Natural killer cell (primary cell): ENCODE results near the gene ACBD4. TPM values are rescaled to one million over a fixed set of nuclear protein-coding genes. Genes with fewer than 3 reads are reported as not detected.

Experiments
- ATAC-seq, 3 donors: fragments of 150-1000 bp in 2 of 3; fragments of 200-7000 bp in 1 of 3; cut with Tn5 transposase; 1 replicate in 1 of 3; 2 replicates in 2 of 3; pipeline ENCODE4 v1.10.0; 2021; ENCODE audit warnings: mild to moderate bottlenecking in 2 of 3, moderate library complexity in 2 of 3
- DNase-seq, 2 donors: peaks; one replicate each; pipeline versions ENCODE4 v3.0.0 to v3.0.0-alpha.2; 2013 to 2021; ENCODE audit warnings: mixed read lengths in 1 of 2
- H3K27ac ChIP-seq: one replicate; pipeline ENCODE4 v1.5.1; 2013; ENCODE audit warnings: mild to moderate bottlenecking, low read length
- H3K27me3 ChIP-seq: one replicate; pipeline ENCODE4 v1.6.1; 2013; ENCODE audit warnings: low read length; ENCODE audit not compliant: control insufficient read depth, insufficient read depth
- H3K36me3 ChIP-seq: one replicate; pipeline ENCODE4 v1.6.1; 2013; ENCODE audit warnings: low read length; ENCODE audit not compliant: control insufficient read depth, insufficient read depth
- H3K4me1 ChIP-seq: one replicate; pipeline ENCODE4 v1.6.1; 2013; ENCODE audit warnings: low read length; ENCODE audit not compliant: control insufficient read depth, insufficient read depth
- H3K4me3 ChIP-seq: one replicate; pipeline ENCODE4 v1.5.1; 2013; ENCODE audit warnings: low read length
- H3K9me3 ChIP-seq: one replicate; pipeline ENCODE4 v1.6.1; 2013; ENCODE audit warnings: low read length; ENCODE audit not compliant: control insufficient read depth, insufficient read depth
- H3K27ac Mint-ChIP-seq, 2 donors: one replicate each; pipeline ENCODE4 v1.8.0; 2022; ENCODE audit warnings: mild to moderate bottlenecking in 2 of 2, mixed read lengths in 2 of 2, moderate library complexity in 1 of 2
- H3K27me3 Mint-ChIP-seq, 2 donors: one replicate each; pipeline ENCODE4 v1.8.0; 2022; ENCODE audit warnings: low read depth in 2 of 2, mixed read lengths in 2 of 2
- H3K36me3 Mint-ChIP-seq: one replicate; pipeline ENCODE4 v1.8.0; 2022; ENCODE audit warnings: mixed read lengths
- H3K4me1 Mint-ChIP-seq, 2 donors: one replicate each; pipeline ENCODE4 v1.8.0; 2022; ENCODE audit warnings: mixed read lengths in 2 of 2
- H3K4me3 Mint-ChIP-seq: one replicate; pipeline ENCODE4 v1.8.0; 2022; ENCODE audit warnings: mild to moderate bottlenecking, moderate library complexity, mixed read lengths
- H3K9me3 Mint-ChIP-seq, 2 donors: one replicate each; pipeline ENCODE4 v1.8.0; 2022; ENCODE audit warnings: mixed read lengths in 2 of 2
- WGBS: methylation state at CpG from one replicate; pipeline ENCODE4 v1.1.7; 2013; ENCODE audit warnings: missing lambda C conversion rate; ENCODE audit not compliant: insufficient coverage; 5-methylcytosine and 5-hydroxymethylcytosine counted together
- intact Hi-C: fragments of 100-400 bp; cut with micrococcal nuclease; formaldehyde crosslinking; loops from one replicate; pipeline ENCODE4 v1.14.2; 2022
- total RNA-seq, 4 donors: library from RNA; stranded (reverse); fragments of 120-200 nt in 1 of 4; gene quantifications; one replicate each; pipeline versions ENCODE4 v1.2.3 to v1.2.4, GENCODE V29; 2013 to 2022
- TF ChIP-seq, protein P1 (sequence below): fragments of 200-600 bp; IDR thresholded peaks from one replicate; pipeline ENCODE4 v1.8.0; 2022; ENCODE audit warnings: antibody characterized with exemption

Gene ACBD4
- total RNA-seq, 3 donors from 2014 or later (not counting 1 experiment from before 2014, with no cell fraction given), result 12.0 to 15.9 (median 14.2) TPM

DNA sequence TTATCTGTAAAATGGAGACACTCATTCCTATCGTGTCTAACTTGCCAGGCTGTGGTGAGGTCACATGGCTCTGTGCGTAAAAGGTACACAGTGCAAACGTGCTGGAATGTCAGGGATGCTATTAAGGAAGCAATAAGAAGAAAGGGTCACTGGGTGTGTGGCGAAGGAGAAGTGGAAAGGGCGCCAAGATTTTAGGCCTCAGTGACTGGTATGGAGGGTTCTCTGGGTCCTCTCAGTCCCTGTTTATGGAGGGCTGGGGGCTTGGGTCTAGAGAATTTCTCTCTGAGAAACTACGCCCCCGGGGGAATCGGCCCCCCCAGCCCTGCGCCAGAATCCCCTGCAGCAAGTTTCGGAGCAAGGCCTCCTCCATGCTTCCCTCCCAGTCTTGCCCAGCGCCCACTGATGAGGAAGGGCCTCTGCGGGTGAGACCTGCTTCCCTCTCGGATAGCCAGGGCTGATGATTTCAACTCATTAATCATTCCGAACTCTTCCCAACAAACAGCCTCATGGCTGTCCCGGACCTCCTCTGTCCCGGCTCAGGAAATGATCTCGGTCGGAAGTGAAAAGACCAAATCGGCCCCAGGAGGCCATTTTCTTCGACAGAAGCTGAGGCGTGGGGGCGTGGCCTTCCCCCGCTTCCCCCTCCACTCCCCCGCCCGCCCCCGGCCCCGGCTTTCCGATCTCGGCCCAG, 11.5 kb downstream of the ACBD4 start:
- 14% methylated on average over 28 of the region's 29 CpGs for WGBS

DNA sequence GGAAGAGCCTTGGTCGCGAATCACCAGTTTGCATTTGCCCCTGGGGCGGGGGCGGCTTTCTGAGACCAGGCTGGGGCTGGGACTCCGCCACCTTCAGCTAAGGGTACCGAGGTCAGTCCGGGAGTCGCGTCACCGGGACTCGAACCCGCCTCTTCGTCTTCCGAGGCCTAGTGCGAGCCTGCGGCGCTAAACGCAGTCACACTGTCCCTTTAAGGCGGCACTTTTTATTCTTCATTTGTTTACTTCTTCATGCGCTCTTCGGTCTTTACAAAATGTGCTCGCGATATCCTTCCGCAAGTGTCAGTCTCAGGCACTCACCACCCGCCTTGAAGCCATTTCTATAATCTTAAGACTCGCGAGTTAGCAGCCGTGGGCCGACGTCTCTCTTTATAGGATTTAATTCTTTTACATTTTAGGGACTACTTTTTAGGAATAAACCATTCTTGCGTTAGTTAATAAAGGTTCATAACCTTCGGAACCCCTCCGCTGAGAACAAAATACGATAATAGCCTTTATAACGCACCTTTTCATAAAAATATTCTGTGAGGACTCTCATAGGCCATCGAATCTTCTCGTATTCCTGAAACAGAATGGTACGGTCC, 12.2 kb downstream of the ACBD4 start:
- ATAC-seq, result peak; percentile 21 to 59 (median 41)
- peak; percentile 74 to 94 for DNase-seq
- Histone ChIP-seq H3K27me3 (no peaks in the 10 kb centered on the region), H3K4me3 (peak overlapping the region; percentile 88), H3K4me1 (peaks cover 54% of the 10 kb centered on the region), H3K27ac (peak overlapping the region; percentile 98), H3K36me3 (no peaks in the 10 kb centered on the region), H3K9me3 (no peaks in the 10 kb centered on the region)
- intact Hi-C loops, result loop anchor here (1.0 to 10.0 kb wide), 5 partner anchors 13 to 1047 kb away; partner anchors contain the start of genes ACBD4, HEXIM2, KANSL1 and MAP3K14
- peaks cover 51 to 66% of the 10 kb centered on the region in 2 donors for H3K4me1 Mint-ChIP-seq
- TF ChIP-seq, protein P1, sequence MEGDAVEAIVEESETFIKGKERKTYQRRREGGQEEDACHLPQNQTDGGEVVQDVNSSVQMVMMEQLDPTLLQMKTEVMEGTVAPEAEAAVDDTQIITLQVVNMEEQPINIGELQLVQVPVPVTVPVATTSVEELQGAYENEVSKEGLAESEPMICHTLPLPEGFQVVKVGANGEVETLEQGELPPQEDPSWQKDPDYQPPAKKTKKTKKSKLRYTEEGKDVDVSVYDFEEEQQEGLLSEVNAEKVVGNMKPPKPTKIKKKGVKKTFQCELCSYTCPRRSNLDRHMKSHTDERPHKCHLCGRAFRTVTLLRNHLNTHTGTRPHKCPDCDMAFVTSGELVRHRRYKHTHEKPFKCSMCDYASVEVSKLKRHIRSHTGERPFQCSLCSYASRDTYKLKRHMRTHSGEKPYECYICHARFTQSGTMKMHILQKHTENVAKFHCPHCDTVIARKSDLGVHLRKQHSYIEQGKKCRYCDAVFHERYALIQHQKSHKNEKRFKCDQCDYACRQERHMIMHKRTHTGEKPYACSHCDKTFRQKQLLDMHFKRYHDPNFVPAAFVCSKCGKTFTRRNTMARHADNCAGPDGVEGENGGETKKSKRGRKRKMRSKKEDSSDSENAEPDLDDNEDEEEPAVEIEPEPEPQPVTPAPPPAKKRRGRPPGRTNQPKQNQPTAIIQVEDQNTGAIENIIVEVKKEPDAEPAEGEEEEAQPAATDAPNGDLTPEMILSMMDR, result no peak
- no peaks in the 10 kb centered on the region for H3K9me3 Mint-ChIP-seq
- peaks cover 6% of the 10 kb centered on the region for H3K36me3 Mint-ChIP-seq
- H3K27me3 Mint-ChIP-seq, result no peaks in the 10 kb centered on the region
- H3K27ac Mint-ChIP-seq, result peak overlapping the region; percentile 98 to 100
- under 1% methylated on average over 37 of the region's 38 CpGs for whole genome bisulfite sequencing
- peak overlapping the region; percentile 100 for H3K4me3 Mint-ChIP-seq

More for the DNA sequence above, 11.5 kb downstream of the ACBD4 start:
- intact Hi-C loops, result loop anchor here (5.0 to 10.0 kb wide), 2 partner anchors 170 to 1048 kb away; partner anchors contain the start of genes KANSL1 and MAP3K14
- Histone ChIP-seq H3K4me1 (peaks cover 54% of the 10 kb centered on the region), H3K4me3 (peak overlapping the region; percentile 88), H3K27me3 (no peaks in the 10 kb centered on the region), H3K27ac (peak overlapping the region; percentile 98), H3K9me3 (no peaks in the 10 kb centered on the region), H3K36me3 (no peaks in the 10 kb centered on the region)
- peaks cover 6% of the 10 kb centered on the region for H3K36me3 Mint-ChIP-seq
- no peaks in the 10 kb centered on the region for H3K27me3 Mint-ChIP-seq
- H3K4me1 Mint-ChIP-seq, result peaks cover 51 to 66% of the 10 kb centered on the region in 2 donors
- H3K4me3 Mint-ChIP-seq, result peak overlapping the region; percentile 100
- TF ChIP-seq, protein P1, result no peak
- ATAC-seq (peak in 1 of 3 donors; percentile 7), DNase-seq (peak in 1 of 2 donors; percentile 87)
- H3K27ac Mint-ChIP-seq, result peak overlapping the region; percentile 98 to 100
- no peaks in the 10 kb centered on the region for H3K9me3 Mint-ChIP-seq

DNA sequence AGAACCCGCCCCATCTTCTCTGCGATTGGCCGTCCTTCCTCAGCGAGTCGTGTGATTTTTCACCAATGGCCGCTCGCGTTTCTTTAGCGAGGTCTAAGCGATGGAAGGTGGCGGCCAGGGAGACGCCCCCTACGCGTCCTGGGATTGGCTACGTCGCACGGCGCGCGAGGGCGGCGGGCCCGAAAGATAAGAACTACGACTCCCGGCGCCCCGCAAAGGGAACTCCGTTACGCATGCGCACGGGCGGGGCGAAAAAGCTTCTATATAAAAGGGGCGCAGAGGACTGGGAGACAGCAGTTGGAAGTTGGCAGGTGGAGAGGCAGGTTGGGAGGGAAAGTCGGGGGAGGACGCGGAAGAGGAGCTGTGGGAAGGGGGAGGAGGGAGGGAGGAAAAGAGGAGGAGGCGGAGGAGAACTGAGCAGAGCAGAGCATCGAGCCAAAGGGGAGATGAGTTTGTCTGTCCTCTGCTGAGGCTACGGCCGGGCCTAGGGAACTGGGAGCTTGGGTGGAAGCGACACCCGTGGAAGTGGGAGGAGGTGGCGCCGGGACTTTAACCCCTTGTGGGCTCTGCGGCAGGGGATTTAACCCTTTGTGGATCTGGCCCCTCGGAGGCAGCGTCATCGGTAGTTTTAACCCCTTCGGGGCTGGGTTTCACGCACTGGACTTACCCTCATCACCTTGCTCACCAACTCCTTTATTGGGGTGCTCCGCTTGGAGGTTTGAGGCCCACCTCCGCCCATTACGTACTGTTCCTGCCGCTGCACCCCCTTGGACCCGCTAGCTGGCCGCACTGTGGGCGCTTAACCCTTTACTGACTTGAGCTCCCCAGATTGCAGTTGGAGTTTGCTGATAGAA, 12.9 kb downstream of the ACBD4 start, which contains the start of gene HEXIM1:
HEXIM1 (plus strand) TSS at position 293 of the 854 bp plus-strand sequence. CDS start 716 bp downstream, outside the sequence.
- H3K9me3 Mint-ChIP-seq, result no peaks in the 10 kb centered on the region
- Histone ChIP-seq H3K9me3 (no peaks in the 10 kb centered on the region), H3K4me3 (peak within 1 kb of the TSS; percentile 88), H3K4me1 (peaks cover 52% of the 10 kb centered on the region), H3K27ac (peak within 1 kb of the TSS; percentile 98), H3K36me3 (no peaks in the 10 kb centered on the region), H3K27me3 (no peaks in the 10 kb centered on the region)
- ATAC-seq (peak; percentile 77 to 92 (median 82)), DNase-seq (peak; percentile 99)
- H3K27me3 Mint-ChIP-seq, result no peaks in the 10 kb centered on the region
- TF ChIP-seq, protein P1, result no peak
- peak within 1 kb of the TSS; percentile 100 for H3K4me3 Mint-ChIP-seq
- intact Hi-C loops, result loop anchor here (1.0 to 10.0 kb wide), 5 partner anchors 13 to 1046 kb away; partner anchors contain the start of genes ACBD4, HEXIM2, KANSL1 and MAP3K14
- WGBS, result under 1% methylated on average over 58 of the region's 58 CpGs
- peak within 1 kb of the TSS; percentile 98 to 100 for H3K27ac Mint-ChIP-seq
- peaks cover 51 to 65% of the 10 kb centered on the region in 2 donors for H3K4me1 Mint-ChIP-seq
- H3K36me3 Mint-ChIP-seq, result peaks cover 6% of the 10 kb centered on the region
